Esophagus muscularis mucosa (tissue), 3 donors: ENCODE data around the gene NAV2.

Source experiments
- POLR2A ChIP-seq: fragments of 450-650 bp; IDR thresholded peaks from one replicate; pipeline ENCODE4 v1.6.1; 2017; ENCODE audit warnings: antibody characterized with exemption, moderate library complexity, mild to moderate bottlenecking, low read depth
- TF ChIP-seq, protein P1 (sequence below), 3 experiments: fragments of 200-600 bp in 2 of 3; fragments of 450-650 bp in 1 of 3; sonication (generic) in 2 of 3; IDR thresholded peaks; one replicate each; pipeline ENCODE4 v1.5.1; 2017 to 2019; ENCODE audit warnings: antibody characterized with exemption in 3 of 3, mild to moderate bottlenecking in 2 of 3, moderate library complexity in 1 of 3

DNA sequence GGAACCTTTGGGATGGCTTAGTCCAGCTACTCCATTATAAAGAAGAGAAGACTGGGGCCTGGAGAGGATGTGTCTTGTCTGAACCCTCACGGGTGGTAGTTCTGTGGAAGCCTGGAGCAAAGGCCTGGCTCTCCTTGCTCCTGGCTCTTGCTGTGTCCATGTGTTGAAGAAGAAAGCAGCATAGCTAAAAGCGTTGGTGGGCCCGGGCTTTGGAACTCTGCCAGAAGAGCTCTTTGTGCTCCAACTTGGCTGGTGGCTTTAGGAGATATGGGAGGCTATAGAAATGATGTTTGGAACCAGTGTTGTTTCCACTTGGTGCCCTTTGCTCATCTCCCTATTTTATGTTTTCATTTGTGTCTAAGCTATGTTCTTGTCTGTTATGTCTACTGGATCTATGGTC is 316.6 kb downstream of the NAV2 start:
- TF ChIP-seq, protein P1, sequence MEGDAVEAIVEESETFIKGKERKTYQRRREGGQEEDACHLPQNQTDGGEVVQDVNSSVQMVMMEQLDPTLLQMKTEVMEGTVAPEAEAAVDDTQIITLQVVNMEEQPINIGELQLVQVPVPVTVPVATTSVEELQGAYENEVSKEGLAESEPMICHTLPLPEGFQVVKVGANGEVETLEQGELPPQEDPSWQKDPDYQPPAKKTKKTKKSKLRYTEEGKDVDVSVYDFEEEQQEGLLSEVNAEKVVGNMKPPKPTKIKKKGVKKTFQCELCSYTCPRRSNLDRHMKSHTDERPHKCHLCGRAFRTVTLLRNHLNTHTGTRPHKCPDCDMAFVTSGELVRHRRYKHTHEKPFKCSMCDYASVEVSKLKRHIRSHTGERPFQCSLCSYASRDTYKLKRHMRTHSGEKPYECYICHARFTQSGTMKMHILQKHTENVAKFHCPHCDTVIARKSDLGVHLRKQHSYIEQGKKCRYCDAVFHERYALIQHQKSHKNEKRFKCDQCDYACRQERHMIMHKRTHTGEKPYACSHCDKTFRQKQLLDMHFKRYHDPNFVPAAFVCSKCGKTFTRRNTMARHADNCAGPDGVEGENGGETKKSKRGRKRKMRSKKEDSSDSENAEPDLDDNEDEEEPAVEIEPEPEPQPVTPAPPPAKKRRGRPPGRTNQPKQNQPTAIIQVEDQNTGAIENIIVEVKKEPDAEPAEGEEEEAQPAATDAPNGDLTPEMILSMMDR (IDR thresholded peaks at IDR 0.05) = no peak
- no peak for TF ChIP-seq POLR2A
